Choroid plexus epithelial cell (primary cell): ENCODE data around the gene DNAH11.

ENCODE experiments used
- DNase-seq: peaks from one replicate; pipeline ENCODE4 v3.0.0-alpha.2; 2010; ENCODE audit warnings: low read depth
- H3K4me3 ChIP-seq: 2 replicates; pipeline ENCODE4 v1.5.1; 2011; ENCODE audit warnings: low read depth, mild to moderate bottlenecking, control low read depth, low read length, moderate library complexity
- TF ChIP-seq, protein P1 (sequence below): conservative IDR thresholded peaks from 2 replicates; pipeline ENCODE4 v1.5.1; 2011; ENCODE audit warnings: low read depth, mild to moderate bottlenecking, control low read depth, inconsistent platforms, low read length, moderate library complexity

The DNAH11 gene

GRCh38 chr7:21603972-21604749 is 61.3 kb downstream of the DNAH11 start:
- TF ChIP-seq, protein P1, sequence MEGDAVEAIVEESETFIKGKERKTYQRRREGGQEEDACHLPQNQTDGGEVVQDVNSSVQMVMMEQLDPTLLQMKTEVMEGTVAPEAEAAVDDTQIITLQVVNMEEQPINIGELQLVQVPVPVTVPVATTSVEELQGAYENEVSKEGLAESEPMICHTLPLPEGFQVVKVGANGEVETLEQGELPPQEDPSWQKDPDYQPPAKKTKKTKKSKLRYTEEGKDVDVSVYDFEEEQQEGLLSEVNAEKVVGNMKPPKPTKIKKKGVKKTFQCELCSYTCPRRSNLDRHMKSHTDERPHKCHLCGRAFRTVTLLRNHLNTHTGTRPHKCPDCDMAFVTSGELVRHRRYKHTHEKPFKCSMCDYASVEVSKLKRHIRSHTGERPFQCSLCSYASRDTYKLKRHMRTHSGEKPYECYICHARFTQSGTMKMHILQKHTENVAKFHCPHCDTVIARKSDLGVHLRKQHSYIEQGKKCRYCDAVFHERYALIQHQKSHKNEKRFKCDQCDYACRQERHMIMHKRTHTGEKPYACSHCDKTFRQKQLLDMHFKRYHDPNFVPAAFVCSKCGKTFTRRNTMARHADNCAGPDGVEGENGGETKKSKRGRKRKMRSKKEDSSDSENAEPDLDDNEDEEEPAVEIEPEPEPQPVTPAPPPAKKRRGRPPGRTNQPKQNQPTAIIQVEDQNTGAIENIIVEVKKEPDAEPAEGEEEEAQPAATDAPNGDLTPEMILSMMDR: no peak
- DNase-seq: peak; percentile 38
- H3K4me3 ChIP-seq: no peak overlapping the region

GRCh38 chr7:21605008-21605585 is 62.3 kb downstream of the DNAH11 start:
- TF ChIP-seq, protein P1: no peak
- DNase-seq: no peak
- H3K4me3 ChIP-seq: no peak overlapping the region

DNA sequence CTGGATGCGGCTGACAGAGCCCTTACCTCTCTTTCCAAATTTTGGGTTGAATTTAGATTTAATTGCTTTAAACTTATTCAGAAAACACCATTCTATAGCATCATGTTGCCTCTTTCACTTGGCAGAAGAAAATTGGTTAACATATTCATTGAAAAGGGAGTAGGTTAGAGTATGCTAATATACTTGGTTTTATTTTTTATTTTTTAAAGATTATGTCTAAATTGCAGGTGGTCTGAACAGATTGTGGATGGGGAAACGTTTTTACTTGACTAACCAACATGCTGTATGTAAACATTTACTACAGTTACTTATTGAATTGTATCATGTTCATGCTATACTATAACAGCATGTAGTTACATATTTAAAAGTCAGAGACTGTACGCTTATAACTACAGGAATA is 65.6 kb downstream of the DNAH11 start:
- DNase-seq: no peak
- TF ChIP-seq, protein P1: no peak

GRCh38 chr7:21611129-21611528 is 68.3 kb downstream of the DNAH11 start:
- no peak overlapping the region for H3K4me3 ChIP-seq
- TF ChIP-seq, protein P1: no peak
- no peak for DNase-seq

More for the DNA sequence above, 65.6 kb downstream of the DNAH11 start:
- no peak overlapping the region for H3K4me3 ChIP-seq

GRCh38 chr7:21616091-21616490 is 73.3 kb downstream of the DNAH11 start:
- no peak overlapping the region for H3K4me3 ChIP-seq
- no peak for DNase-seq
- TF ChIP-seq, protein P1: no peak

DNA sequence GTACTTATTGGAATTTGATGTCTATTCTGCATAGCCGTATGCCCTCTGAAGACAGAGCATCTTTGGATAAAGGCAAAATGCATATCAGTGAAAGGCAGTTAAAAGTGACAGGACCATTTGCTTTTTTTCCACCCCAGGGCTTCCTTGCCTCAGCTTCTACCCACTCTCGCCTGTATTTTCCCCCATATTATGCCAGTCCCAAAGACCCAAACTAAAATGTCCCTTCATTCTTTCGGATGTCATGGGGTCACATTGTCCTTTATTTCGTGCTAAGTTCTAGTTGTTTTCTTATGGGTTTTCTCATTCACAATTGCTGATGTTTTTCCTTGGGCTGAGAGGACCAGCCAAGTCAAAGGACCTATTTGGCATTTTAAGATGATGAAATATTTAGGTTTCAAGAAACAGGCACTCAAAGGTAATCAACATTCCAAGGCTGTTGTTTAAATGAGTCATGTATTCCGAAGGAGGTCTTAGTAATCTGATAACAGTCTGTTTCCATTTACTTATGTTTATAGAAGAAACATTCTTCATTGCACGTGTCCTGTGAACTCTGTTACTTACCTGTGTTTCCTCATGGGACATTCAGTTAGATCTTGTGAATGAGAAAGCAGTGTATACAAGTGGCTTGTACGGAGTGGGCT is 74.1 kb downstream of the DNAH11 start:
- TF ChIP-seq, protein P1: no peak
- DNase-seq: peak; percentile 85

More for the DNA sequence above, 74.1 kb downstream of the DNAH11 start:
- no peak overlapping the region for H3K4me3 ChIP-seq
